Epithelial cell of prostate (primary cell): ENCODE results near the gene TDRD5.

Experiments used
- DNase-seq: peaks from one replicate; pipeline ENCODE4 v3.0.0-alpha.2; 2011; ENCODE audit warnings: low read depth, low spot score
- H3K27ac ChIP-seq: fragments of 450-650 bp; 2 replicates; pipeline ENCODE4 v1.5.1; 2017; ENCODE audit warnings: mild to moderate bottlenecking

TDRD5 gene

DNA sequence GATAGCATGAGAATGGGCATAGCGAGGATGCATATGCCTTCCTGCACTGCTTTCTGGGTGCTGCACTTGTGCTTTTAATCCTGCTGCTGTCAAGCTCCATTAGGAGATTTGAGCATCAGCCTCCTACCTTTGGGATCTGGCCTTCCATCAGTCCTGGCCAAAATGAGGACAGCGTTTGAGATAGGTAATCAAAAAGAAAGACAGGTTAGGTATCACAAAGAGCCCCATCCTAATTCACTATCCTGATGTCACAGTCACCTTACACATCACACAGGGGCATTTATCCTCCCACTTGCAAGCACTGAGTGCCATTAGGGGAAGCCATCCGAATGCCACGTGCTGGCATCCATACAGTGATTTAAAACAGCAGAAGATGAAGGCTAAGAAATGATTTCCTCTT lies 138.2 kb downstream of the TDRD5 start:
- no peak overlapping the region for H3K27ac ChIP-seq
- no peak for DNase-seq

DNA sequence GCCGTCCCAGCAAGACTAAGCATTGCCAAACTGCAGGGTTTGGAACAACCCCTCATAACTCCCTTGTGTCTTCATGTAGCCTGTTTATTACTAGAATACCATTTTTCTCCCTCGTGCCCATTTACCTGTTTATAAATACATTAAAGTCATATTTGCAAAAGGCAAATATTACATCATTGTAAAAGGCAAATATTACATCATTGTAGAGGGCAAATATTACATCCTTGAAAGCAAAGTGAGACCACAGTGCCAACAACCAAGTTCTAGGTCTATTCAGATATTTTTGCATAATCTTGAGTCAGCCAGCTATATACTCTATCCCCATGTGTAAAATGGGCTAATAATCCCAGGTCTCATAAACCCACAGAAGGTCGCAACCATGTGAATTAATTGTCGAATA lies 140.0 kb downstream of the TDRD5 start:
- DNase-seq: no peak
- no peak overlapping the region for H3K27ac ChIP-seq
